ENCODE results near the gene ARHGEF25. TPM values are rescaled to one million over a fixed set of nuclear protein-coding genes. Genes with fewer than 3 reads are reported as not detected.
"Not testable (repeated sequence)": the region's sequence is repeated elsewhere in the genome, so short reads cannot be mapped to it uniquely, and the experiment has no call there.

Gene ARHGEF25
- total RNA-seq, 4 donors from 2014 or later, result 31.2 to 91.2 (median 48.8) TPM

DNA sequence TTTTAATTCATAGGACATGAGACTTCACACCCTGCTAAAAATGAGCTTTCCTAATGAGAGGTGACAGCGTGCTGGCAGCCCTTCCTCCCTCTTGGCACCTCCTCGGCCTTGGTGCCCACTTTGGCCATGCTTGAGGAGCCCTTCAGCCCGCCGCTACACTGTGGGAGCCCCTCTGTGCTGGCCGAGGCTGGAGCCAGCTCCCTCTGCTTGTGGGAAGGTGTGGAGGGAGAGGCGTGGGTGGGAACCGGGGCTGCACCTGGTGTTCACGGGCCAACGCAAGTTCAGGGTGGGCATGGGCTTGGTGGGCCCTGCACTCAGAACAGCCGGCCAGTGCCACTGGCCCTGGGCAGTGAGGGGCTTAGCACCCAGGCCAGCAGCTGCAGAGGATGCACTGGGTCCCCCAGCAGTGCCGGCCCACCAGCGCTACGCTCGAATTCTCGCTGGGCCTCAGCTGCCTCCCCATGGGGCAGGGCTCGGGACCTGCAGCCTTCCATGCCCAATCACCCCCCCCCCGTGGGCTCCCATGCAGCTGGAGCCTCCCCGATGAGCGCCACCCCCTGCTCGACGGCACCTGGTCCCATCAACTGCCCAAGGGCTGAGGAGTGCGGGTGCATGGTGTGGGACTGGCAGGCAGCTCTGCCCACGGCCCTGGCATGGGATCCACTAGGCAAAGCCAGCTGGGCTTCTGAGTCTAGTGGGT, 44.5 kb downstream of the ARHGEF25 start:
- Histone ChIP-seq H3K9me3 (no peaks in the 10 kb centered on the region), H3K27me3 (no peaks in the 10 kb centered on the region), H3K4me3 (no peak overlapping the region), H3K4me1 (peaks cover 0 to 11% (median 0%) of the 10 kb centered on the region in 4 donors), H3K36me3 (no peaks in the 10 kb centered on the region), H3K27ac (no peak overlapping the region)
- DNase-seq (ENCODE audit: low spot score in 2 of 2), result no peak
- TF ChIP-seq CTCF (IDR thresholded peaks at IDR 0.05) (no peak), POLR2A (IDR thresholded peaks at IDR 0.05) (no peak), EP300 (IDR thresholded peaks at IDR 0.05) (no peak)
- 76 to 89% methylated on average over 6 to 8 of the region's 23 CpGs for WGBS, 2 donors

GRCh38 chr12:57656408-57656807, 45.2 kb downstream of the ARHGEF25 start:
- H3K27me3 ChIP-seq, H3K4me3 ChIP-seq: not testable (repeated sequence)
- WGBS, 2 donors, result 71 to 80% methylated on average over 4 of the region's 4 CpGs

GRCh38 chr12:57657744-57658143, 46.5 kb downstream of the ARHGEF25 start:
- Histone ChIP-seq H3K27me3 (no peaks in the 10 kb centered on the region), H3K4me3 (no peak overlapping the region), H3K9me3 (no peaks in the 10 kb centered on the region), H3K36me3 (no peaks in the 10 kb centered on the region), H3K27ac (peak overlapping the region in 1 of 4 donors; percentile 7), H3K4me1 (peaks cover 0 to 11% (median 0%) of the 10 kb centered on the region in 4 donors)
- peak in 1 of 2 donors; percentile 68 for DNase-seq (ENCODE audit: low spot score in 2 of 2)
- TF ChIP-seq EP300 (IDR thresholded peaks at IDR 0.05), result peak in 1 of 2 donors; percentile 26
- no peak for TF ChIP-seq POLR2A (IDR thresholded peaks at IDR 0.05)
- WGBS, 2 donors, result 59 to 70% methylated on average over 3 of the region's 3 CpGs

More at GRCh38 chr12:57656408-57656807, 45.2 kb downstream of the ARHGEF25 start:
- peaks cover 0 to 11% (median 0%) of the 10 kb centered on the region in 4 donors for H3K4me1 ChIP-seq
- H3K9me3 ChIP-seq; DNase-seq (ENCODE audit: low spot score in 2 of 2); H3K27ac ChIP-seq; H3K36me3 ChIP-seq: not testable (repeated sequence)

DNA sequence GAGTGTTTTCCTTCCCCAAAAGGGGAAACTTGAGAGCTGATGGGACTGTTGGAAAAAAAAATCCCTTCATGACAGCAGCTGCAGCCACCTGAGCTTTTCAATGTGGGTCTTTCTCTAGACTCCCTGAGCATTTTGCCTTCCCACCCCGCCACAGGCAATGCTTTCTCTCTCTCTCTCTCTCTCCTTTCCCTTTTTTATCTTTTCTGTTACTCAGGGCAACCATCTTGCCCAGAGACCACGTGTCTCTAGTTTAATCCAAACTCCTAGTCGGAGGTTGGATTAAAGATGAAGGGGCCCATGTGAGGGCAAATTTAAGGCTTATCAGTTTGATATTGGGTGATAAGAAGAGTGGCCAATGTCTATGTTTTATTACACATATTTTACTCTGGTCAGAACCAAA, 47.7 kb downstream of the ARHGEF25 start:
- no peaks in the 10 kb centered on the region for H3K27me3 ChIP-seq
- no peak for DNase-seq (ENCODE audit: low spot score in 2 of 2)
- 55 to 65% methylated on average over 3 of the region's 3 CpGs for WGBS, 2 donors
- H3K9me3 ChIP-seq, result no peaks in the 10 kb centered on the region
- no peak for TF ChIP-seq CTCF (IDR thresholded peaks at IDR 0.05)
- no peak for TF ChIP-seq POLR2A (IDR thresholded peaks at IDR 0.05)
- no peak for TF ChIP-seq EP300 (IDR thresholded peaks at IDR 0.05)
- no peaks in the 10 kb centered on the region for H3K36me3 ChIP-seq
- H3K27ac ChIP-seq, result no peak overlapping the region
- no peak overlapping the region for H3K4me3 ChIP-seq
- H3K4me1 ChIP-seq, result peaks cover 0 to 11% (median 0%) of the 10 kb centered on the region in 4 donors

DNA sequence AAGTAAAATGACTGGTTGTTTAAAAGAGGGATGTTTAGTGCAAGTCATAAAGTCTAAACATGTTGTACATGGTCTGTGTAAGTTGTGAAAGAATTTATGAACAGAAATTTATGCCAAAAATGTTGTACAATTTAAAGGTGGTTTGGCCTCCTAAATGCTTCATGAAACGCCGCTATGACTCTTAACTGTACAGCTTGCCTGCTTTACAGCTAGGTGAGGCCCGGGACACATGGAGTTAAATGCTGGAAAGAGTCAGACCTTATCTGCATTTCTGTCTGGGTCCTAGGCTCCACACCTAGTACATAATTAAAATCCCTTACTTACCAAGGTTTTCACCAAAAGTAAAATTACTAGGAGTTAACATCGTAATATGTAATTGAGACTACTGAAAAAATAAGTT, 50.1 kb downstream of the ARHGEF25 start:
- Histone ChIP-seq H3K4me3 (no peak overlapping the region), H3K4me1 (peaks cover 0 to 11% (median 0%) of the 10 kb centered on the region in 4 donors), H3K27me3 (no peaks in the 10 kb centered on the region), H3K36me3 (no peaks in the 10 kb centered on the region), H3K27ac (no peak overlapping the region), H3K9me3 (no peaks in the 10 kb centered on the region)
- TF ChIP-seq EP300 (IDR thresholded peaks at IDR 0.05) (no peak), CTCF (IDR thresholded peaks at IDR 0.05) (no peak), POLR2A (IDR thresholded peaks at IDR 0.05) (no peak)
- 84 to 85% methylated on average over 4 of the region's 4 CpGs for WGBS, 2 donors
- DNase-seq (ENCODE audit: low spot score in 2 of 2), result no peak

DNA sequence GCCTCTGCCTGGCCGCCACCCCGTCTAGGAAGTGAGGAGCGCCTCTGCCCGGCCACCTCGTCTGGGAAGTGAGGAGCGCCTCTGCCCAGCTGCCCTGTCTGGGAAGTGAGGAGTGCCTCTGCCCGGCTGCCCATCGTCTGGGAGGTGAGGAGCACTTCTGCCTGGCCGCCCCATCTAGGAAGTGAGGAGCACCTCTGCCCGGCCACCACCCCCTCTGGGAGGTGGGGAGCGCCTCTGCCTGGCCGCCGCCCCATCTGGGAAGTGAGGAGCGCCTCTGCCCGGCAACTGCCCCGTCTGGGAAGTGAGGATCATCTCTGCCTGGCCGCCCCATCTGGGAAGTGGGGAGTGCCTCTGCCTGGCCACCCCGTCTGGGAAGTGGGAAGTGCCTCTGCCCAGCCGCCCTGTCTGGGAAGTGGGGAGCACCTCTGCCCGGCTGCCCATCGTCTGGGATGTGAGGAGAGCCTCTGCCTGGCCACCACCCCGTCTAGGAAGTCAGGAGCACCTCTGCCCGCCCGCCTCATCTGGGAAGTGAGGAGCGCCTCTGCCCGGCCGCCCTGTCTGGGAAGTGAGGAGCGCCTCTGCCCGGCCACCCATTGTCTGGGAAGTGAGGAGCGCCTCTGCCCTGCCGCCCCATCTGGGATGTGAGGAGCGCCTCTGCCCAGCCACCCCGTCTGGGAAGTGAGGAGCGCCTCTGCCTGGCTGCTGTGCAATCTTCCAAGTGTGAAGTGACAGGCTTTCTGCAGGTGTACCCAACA, 54.0 kb downstream of the ARHGEF25 start:
- WGBS, 2 donors, result 87 to 89% methylated on average over 22 to 30 of the region's 34 CpGs
- not testable (repeated sequence) for DNase-seq (ENCODE audit: low spot score in 2 of 2); H3K4me1 ChIP-seq; H3K27me3 ChIP-seq; H3K4me3 ChIP-seq; H3K27ac ChIP-seq; H3K9me3 ChIP-seq; H3K36me3 ChIP-seq

Other genes with a start within 250 kb of the ARHGEF25 start
- gene R3HDM2, start 180.4 kb upstream of the ARHGEF25 start, total RNA-seq, result 10 to 100 TPM; 31.0 to 51.9 (median 41.6) TPM
- not detected for gene INHBC, start 176.7 kb upstream of the ARHGEF25 start, total RNA-seq
- not detected for gene INHBE, start 156.1 kb upstream of the ARHGEF25 start, total RNA-seq
- 10 to 100 TPM; 16.2 to 61.0 (median 38.7) TPM for gene GLI1, start 151.7 kb upstream of the ARHGEF25 start, total RNA-seq
- 10 to 100 TPM in 2 of 4 donors, 1 to 10 TPM in 2; 5.2 to 40.5 (median 11.6) TPM for gene ARHGAP9, start 131.6 kb upstream of the ARHGEF25 start, total RNA-seq
- 100 to 1,000 TPM in 1 of 4 donors, 10 to 100 TPM in 3; 53.5 to 101 (median 74.2) TPM for gene MARS1, start 123.4 kb upstream of the ARHGEF25 start, total RNA-seq
- gene DDIT3, start 90.9 kb upstream of the ARHGEF25 start, total RNA-seq, result 10 to 100 TPM; 35.2 to 49.2 (median 42.1) TPM
- gene MBD6, start 88.6 kb upstream of the ARHGEF25 start, total RNA-seq, result 10 to 100 TPM; 23.0 to 49.2 (median 40.9) TPM
- 100 to 1,000 TPM in 3 of 4 donors, 10 to 100 TPM in 1; 92.9 to 138 (median 130) TPM for gene DCTN2, start 64.2 kb upstream of the ARHGEF25 start, total RNA-seq
- 1 to 10 TPM; 1.9 to 4.8 (median 2.9) TPM for gene KIF5A, start 61.4 kb upstream of the ARHGEF25 start, total RNA-seq
- 10 to 100 TPM; 29.5 to 67.7 (median 35.9) TPM for gene PIP4K2C, start 20.2 kb upstream of the ARHGEF25 start, total RNA-seq
- gene DTX3, start 6.6 kb upstream of the ARHGEF25 start, total RNA-seq, result 10 to 100 TPM; 19.0 to 33.1 (median 28.1) TPM
- gene B4GALNT1, start 21.8 kb downstream of the ARHGEF25 start, total RNA-seq, result 10 to 100 TPM; 14.5 to 43.8 (median 16.8) TPM
- gene OS9, start 82.7 kb downstream of the ARHGEF25 start, total RNA-seq, result 100 to 1,000 TPM; 185 to 288 (median 224) TPM
- gene AGAP2, start 127.3 kb downstream of the ARHGEF25 start, total RNA-seq, result 1 to 10 TPM; 1.1 to 5.7 (median 2.5) TPM
- gene TSPAN31, start 133.6 kb downstream of the ARHGEF25 start, total RNA-seq, result 100 to 1,000 TPM in 1 of 4 donors, 10 to 100 TPM in 3; 47.1 to 115 (median 80.1) TPM
- 100 to 1,000 TPM in 2 of 4 donors, 10 to 100 TPM in 2; 79.1 to 156 (median 99.0) TPM for gene CDK4, start 140.9 kb downstream of the ARHGEF25 start, total RNA-seq
- 10 to 100 TPM in 2 of 4 donors, 1 to 10 TPM in 2; 4.2 to 19.8 (median 10.4) TPM for gene MARCHF9, start 143.7 kb downstream of the ARHGEF25 start, total RNA-seq
- gene CYP27B1, start 155.6 kb downstream of the ARHGEF25 start, total RNA-seq, result 1 to 10 TPM in 1 of 4 donors, not detected in 3; 3.0 TPM
- gene METTL1, start 160.7 kb downstream of the ARHGEF25 start, total RNA-seq, result 10 to 100 TPM in 2 of 4 donors, 1 to 10 TPM in 2; 6.5 to 17.7 (median 10.1) TPM
- gene EEF1AKMT3, start 161.2 kb downstream of the ARHGEF25 start, total RNA-seq, result 10 to 100 TPM in 2 of 4 donors, 1 to 10 TPM in 2; 8.0 to 16.3 (median 9.6) TPM
- gene TSFM, start 171.4 kb downstream of the ARHGEF25 start, total RNA-seq, result 10 to 100 TPM; 13.5 to 23.2 (median 22.4) TPM
- gene AVIL, start 207.3 kb downstream of the ARHGEF25 start, total RNA-seq, result 1 to 10 TPM; 2.3 to 4.2 (median 3.3) TPM
- gene CTDSP2, start 235.3 kb downstream of the ARHGEF25 start, total RNA-seq, result 100 to 1,000 TPM; 117 to 141 (median 123) TPM